ENCODE results near the gene WDFY3. TPM values are rescaled to one million over a fixed set of nuclear protein-coding genes. Genes with fewer than 3 reads are reported as not detected.

The WDFY3 gene
- polyA plus RNA-seq, 1 donor, result 28.9 TPM

GRCh38 chr4:84767168-84767567, 199.3 kb downstream of the WDFY3 start:
- no peaks in the 10 kb centered on the region for H3K9me3 ChIP-seq (ENCODE audit: control insufficient read depth, low read depth, low read length)
- H3K36me3 ChIP-seq (ENCODE audit: control insufficient read depth, insufficient read depth, low read length), result peaks cover 13% of the 10 kb centered on the region

GRCh38 chr4:84753321-84753972, 213.0 kb downstream of the WDFY3 start:
- Histone ChIP-seq H3K36me3 (ENCODE audit: control insufficient read depth, insufficient read depth, low read length) (peaks cover 53% of the 10 kb centered on the region), H3K27ac (ENCODE audit: low read length) (no peak overlapping the region), H3K4me3 (ENCODE audit: low read length) (no peak overlapping the region), H3K27me3 (ENCODE audit: control insufficient read depth, insufficient read depth, low read length) (no peaks in the 10 kb centered on the region), H3K4me1 (ENCODE audit: control insufficient read depth, insufficient read depth, low read length) (no peaks in the 10 kb centered on the region), H3K9me3 (ENCODE audit: control insufficient read depth, low read depth, low read length) (no peaks in the 10 kb centered on the region)
- WGBS (ENCODE audit: insufficient coverage, low lambda C conversion rate), result 89% methylated on average over 3 of the region's 7 CpGs
- DNase-seq, result no peak

More at GRCh38 chr4:84767168-84767567, 199.3 kb downstream of the WDFY3 start:
- WGBS (ENCODE audit: insufficient coverage, low lambda C conversion rate), result no CpG with 5 or more reads among the region's 3 CpGs
- no peak for DNase-seq
- Histone ChIP-seq H3K4me3 (ENCODE audit: low read length) (no peak overlapping the region), H3K27me3 (ENCODE audit: control insufficient read depth, insufficient read depth, low read length) (no peaks in the 10 kb centered on the region), H3K27ac (ENCODE audit: low read length) (no peak overlapping the region), H3K4me1 (ENCODE audit: control insufficient read depth, insufficient read depth, low read length) (no peaks in the 10 kb centered on the region)

GRCh38 chr4:84751707-84752106, 214.8 kb downstream of the WDFY3 start:
- WGBS (ENCODE audit: insufficient coverage, low lambda C conversion rate), result 100% methylated on average over 1 of the region's 4 CpGs
- no peak overlapping the region for H3K27ac ChIP-seq (ENCODE audit: low read length)
- no peaks in the 10 kb centered on the region for H3K4me1 ChIP-seq (ENCODE audit: control insufficient read depth, insufficient read depth, low read length)
- H3K27me3 ChIP-seq (ENCODE audit: control insufficient read depth, insufficient read depth, low read length), result no peaks in the 10 kb centered on the region
- no peak overlapping the region for H3K4me3 ChIP-seq (ENCODE audit: low read length)
- H3K9me3 ChIP-seq (ENCODE audit: control insufficient read depth, low read depth, low read length), result no peaks in the 10 kb centered on the region
- no peak for DNase-seq
- peaks cover 66% of the 10 kb centered on the region for H3K36me3 ChIP-seq (ENCODE audit: control insufficient read depth, insufficient read depth, low read length)

DNA sequence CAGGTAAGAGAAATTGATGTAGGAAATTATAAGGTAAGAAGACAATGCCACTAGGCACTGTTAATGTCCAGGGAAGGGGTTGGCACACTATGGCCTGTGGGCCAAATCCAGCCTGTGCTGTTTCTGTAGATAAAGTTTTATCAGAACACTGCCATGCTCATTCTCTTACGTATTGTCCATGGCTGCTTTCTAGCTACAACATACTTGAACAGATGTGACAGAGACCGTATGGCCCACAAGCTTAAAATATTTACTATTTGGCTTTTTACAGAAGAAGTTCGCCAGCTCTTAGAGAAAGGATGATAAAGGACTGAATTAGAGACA, 215.6 kb downstream of the WDFY3 start:
- H3K27me3 ChIP-seq (ENCODE audit: control insufficient read depth, insufficient read depth, low read length), result no peaks in the 10 kb centered on the region
- H3K4me3 ChIP-seq (ENCODE audit: low read length), result no peak overlapping the region
- H3K9me3 ChIP-seq (ENCODE audit: control insufficient read depth, low read depth, low read length), result no peaks in the 10 kb centered on the region
- peaks cover 68% of the 10 kb centered on the region for H3K36me3 ChIP-seq (ENCODE audit: control insufficient read depth, insufficient read depth, low read length)
- no peak for DNase-seq
- H3K4me1 ChIP-seq (ENCODE audit: control insufficient read depth, insufficient read depth, low read length), result no peaks in the 10 kb centered on the region
- 100% methylated on average over 1 of the region's 3 CpGs for WGBS (ENCODE audit: insufficient coverage, low lambda C conversion rate)
- H3K27ac ChIP-seq (ENCODE audit: low read length), result no peak overlapping the region

GRCh38 chr4:84750260-84750959, 216.1 kb downstream of the WDFY3 start:
- Histone ChIP-seq H3K9me3 (ENCODE audit: control insufficient read depth, low read depth, low read length) (no peaks in the 10 kb centered on the region), H3K36me3 (ENCODE audit: control insufficient read depth, insufficient read depth, low read length) (peaks cover 72% of the 10 kb centered on the region), H3K27ac (ENCODE audit: low read length) (no peak overlapping the region), H3K4me1 (ENCODE audit: control insufficient read depth, insufficient read depth, low read length) (no peaks in the 10 kb centered on the region), H3K4me3 (ENCODE audit: low read length) (no peak overlapping the region), H3K27me3 (ENCODE audit: control insufficient read depth, insufficient read depth, low read length) (no peaks in the 10 kb centered on the region)
- no CpG with 5 or more reads among the region's 1 CpG for WGBS (ENCODE audit: insufficient coverage, low lambda C conversion rate)
- peak; percentile 12 to 28 for DNase-seq

GRCh38 chr4:84740057-84740456, 226.4 kb downstream of the WDFY3 start:
- Histone ChIP-seq H3K4me1 (ENCODE audit: control insufficient read depth, insufficient read depth, low read length) (no peaks in the 10 kb centered on the region), H3K36me3 (ENCODE audit: control insufficient read depth, insufficient read depth, low read length) (peaks cover 52% of the 10 kb centered on the region), H3K9me3 (ENCODE audit: control insufficient read depth, low read depth, low read length) (no peaks in the 10 kb centered on the region), H3K4me3 (ENCODE audit: low read length) (no peak overlapping the region), H3K27me3 (ENCODE audit: control insufficient read depth, insufficient read depth, low read length) (no peaks in the 10 kb centered on the region), H3K27ac (ENCODE audit: low read length) (no peak overlapping the region)
- DNase-seq, result no peak
- no CpG with 5 or more reads among the region's 2 CpGs for WGBS (ENCODE audit: insufficient coverage, low lambda C conversion rate)

- DNase-seq, result no peak
Observed at GRCh38 chr4:84738622-84739021, 227.9 kb downstream of the WDFY3 start.

DNA sequence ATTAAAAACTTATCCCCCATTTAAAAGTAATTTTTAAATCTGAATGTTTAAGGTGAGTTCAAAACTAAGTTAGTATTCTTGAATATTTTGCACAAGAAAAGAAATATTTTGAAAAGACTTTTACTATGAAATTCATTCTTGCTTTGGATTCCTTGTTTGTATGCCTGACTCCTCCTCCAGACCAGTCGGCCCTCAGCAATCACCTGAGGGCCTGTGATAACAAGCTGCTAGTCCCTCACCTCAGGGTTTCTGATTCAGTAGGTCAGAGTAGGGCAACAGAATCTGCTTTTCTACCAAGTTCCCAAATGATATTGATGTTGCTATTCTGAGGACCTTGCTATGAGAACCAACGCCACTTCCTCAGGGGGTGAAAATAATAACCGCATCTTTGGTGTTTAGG, 228.8 kb downstream of the WDFY3 start:
- no peak overlapping the region for H3K4me3 ChIP-seq (ENCODE audit: low read length)
- WGBS (ENCODE audit: insufficient coverage, low lambda C conversion rate), result 60% methylated on average over 1 of the region's 3 CpGs
- H3K9me3 ChIP-seq (ENCODE audit: control insufficient read depth, low read depth, low read length), result no peaks in the 10 kb centered on the region
- no peaks in the 10 kb centered on the region for H3K4me1 ChIP-seq (ENCODE audit: control insufficient read depth, insufficient read depth, low read length)
- H3K36me3 ChIP-seq (ENCODE audit: control insufficient read depth, insufficient read depth, low read length), result peaks cover 60% of the 10 kb centered on the region
- H3K27me3 ChIP-seq (ENCODE audit: control insufficient read depth, insufficient read depth, low read length), result no peaks in the 10 kb centered on the region
- no peak for DNase-seq
- no peak overlapping the region for H3K27ac ChIP-seq (ENCODE audit: low read length)

More at GRCh38 chr4:84738622-84739021, 227.9 kb downstream of the WDFY3 start:
- Histone ChIP-seq H3K36me3 (ENCODE audit: control insufficient read depth, insufficient read depth, low read length) (peaks cover 57% of the 10 kb centered on the region), H3K27me3 (ENCODE audit: control insufficient read depth, insufficient read depth, low read length) (no peaks in the 10 kb centered on the region), H3K9me3 (ENCODE audit: control insufficient read depth, low read depth, low read length) (no peaks in the 10 kb centered on the region), H3K4me3 (ENCODE audit: low read length) (no peak overlapping the region), H3K4me1 (ENCODE audit: control insufficient read depth, insufficient read depth, low read length) (no peaks in the 10 kb centered on the region), H3K27ac (ENCODE audit: low read length) (no peak overlapping the region)

DNA sequence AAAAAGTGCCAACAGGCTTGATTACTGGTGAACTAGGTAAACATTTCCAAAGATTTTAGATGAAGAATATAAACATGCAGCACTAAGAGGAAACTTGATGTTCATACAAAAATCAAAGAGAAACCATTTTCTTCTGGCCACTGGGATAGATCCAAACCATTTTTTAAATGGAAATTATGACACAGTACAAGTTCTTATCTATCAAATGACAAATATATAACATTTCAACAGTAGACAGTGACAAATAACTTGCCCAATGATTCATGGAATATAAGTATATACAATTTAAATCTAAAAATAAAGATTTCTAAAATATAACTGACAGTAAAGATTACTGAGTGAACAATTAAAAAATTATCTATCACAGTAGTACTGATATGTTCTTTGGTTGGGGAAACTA, 232.5 kb downstream of the WDFY3 start:
- Histone ChIP-seq H3K27me3 (ENCODE audit: control insufficient read depth, insufficient read depth, low read length) (no peaks in the 10 kb centered on the region), H3K4me1 (ENCODE audit: control insufficient read depth, insufficient read depth, low read length) (no peaks in the 10 kb centered on the region), H3K27ac (ENCODE audit: low read length) (no peak overlapping the region), H3K36me3 (ENCODE audit: control insufficient read depth, insufficient read depth, low read length) (peaks cover 39% of the 10 kb centered on the region), H3K9me3 (ENCODE audit: control insufficient read depth, low read depth, low read length) (no peaks in the 10 kb centered on the region), H3K4me3 (ENCODE audit: low read length) (no peak overlapping the region)
- no peak for DNase-seq

GRCh38 chr4:84733343-84734033, 233.0 kb downstream of the WDFY3 start:
- Histone ChIP-seq H3K36me3 (ENCODE audit: control insufficient read depth, insufficient read depth, low read length) (peaks cover 36% of the 10 kb centered on the region), H3K4me3 (ENCODE audit: low read length) (no peak overlapping the region), H3K4me1 (ENCODE audit: control insufficient read depth, insufficient read depth, low read length) (no peaks in the 10 kb centered on the region), H3K9me3 (ENCODE audit: control insufficient read depth, low read depth, low read length) (no peaks in the 10 kb centered on the region), H3K27ac (ENCODE audit: low read length) (no peak overlapping the region), H3K27me3 (ENCODE audit: control insufficient read depth, insufficient read depth, low read length) (no peaks in the 10 kb centered on the region)
- no peak for DNase-seq
- no CpG with 5 or more reads among the region's 13 CpGs for WGBS (ENCODE audit: insufficient coverage, low lambda C conversion rate)
